K562 (cell line): Measurements from ENCODE around the gene IRF2BP1.

Experiments
- CTCF ChIP-seq, 3 experiments: IDR thresholded peaks in 2 of 3; conservative IDR thresholded peaks in 1 of 3; 2 replicates each; pipeline ENCODE4 v1.5.1; 2011 to 2012; ENCODE audit warnings: low read length in 3 of 3, mild to moderate bottlenecking in 3 of 3, control low read depth in 2 of 3, improper control_type of control experiment in 1 of 3, inconsistent platforms in 1 of 3, low read depth in 1 of 3, mixed read lengths in 1 of 3, moderate library complexity in 1 of 3; ENCODE audit not compliant: insufficient read depth in 2 of 3
- DNMT1 ChIP-seq: fragments of 450-650 bp; IDR thresholded peaks from 2 replicates; pipeline ENCODE4 v1.6.1; 2016; ENCODE audit warnings: antibody characterized with exemption, mild to moderate bottlenecking
- GMEB1 ChIP-seq: fragments of 250-450 bp; sonication (Bioruptor Pico); IDR thresholded peaks from 2 replicates; pipeline ENCODE4 v1.4.0; 2020; ENCODE audit warnings: mild to moderate bottlenecking
- HDAC6 ChIP-seq: IDR thresholded peaks from 2 replicates; pipeline ENCODE4 v1.6.1; 2012; ENCODE audit warnings: low read depth, mild to moderate bottlenecking, control low read depth, inconsistent platforms, low read length, moderate library complexity
- MCM5 ChIP-seq: fragments of 450-650 bp; IDR thresholded peaks from 2 replicates; pipeline ENCODE4 v1.6.1; 2016; ENCODE audit warnings: low read depth
- PHF20 ChIP-seq: fragments of 450-650 bp; IDR thresholded peaks from 2 replicates; pipeline ENCODE4 v1.6.1; 2018; ENCODE audit not compliant: partially characterized antibody
- SNRNP70 ChIP-seq: fragments of 200-400 bp; formaldehyde crosslinking; optimal IDR thresholded peaks from 2 replicates; pipeline ENCODE3; 2017; ENCODE audit warnings: low read depth, low read length
- SPI1 ChIP-seq: IDR thresholded peaks from 2 replicates; pipeline ENCODE4 v1.6.1; 2011; ENCODE audit warnings: low read depth, low read length, control low read depth, borderline replicate concordance
- TAF1 ChIP-seq: IDR thresholded peaks from 2 replicates; pipeline ENCODE4 v1.6.1; 2011; ENCODE audit warnings: mild to moderate bottlenecking, low read length, moderate library complexity; ENCODE audit not compliant: insufficient read depth, control insufficient read depth, severe bottlenecking; ENCODE audit errors: extremely low read depth
- ZBTB26 ChIP-seq: fragments of 450-650 bp; formaldehyde crosslinking; IDR thresholded peaks from 2 replicates; pipeline ENCODE4 v1.4.0; 2022; ENCODE audit warnings: missing genetic modification characterization
- ZBTB40 ChIP-seq, 2 experiments: fragments of 450-650 bp in 1 of 2; sonication (generic) in 1 of 2; formaldehyde crosslinking in 1 of 2; IDR thresholded peaks; 2 replicates each; pipeline versions ENCODE4 v1.7.1 to v1.9.0; 2016 to 2022; ENCODE audit warnings: inconsistent platforms in 1 of 2, mild to moderate bottlenecking in 1 of 2, missing genetic modification reagents in 1 of 2
- ZNF121 ChIP-seq: sonication (generic); formaldehyde crosslinking; conservative IDR thresholded peaks from 2 replicates; pipeline ENCODE4 v1.8.0; 2022; ENCODE audit warnings: missing genetic modification reagents
- ZNF175 ChIP-seq: fragments of 200-800 bp; sonication (Bioruptor generic); IDR thresholded peaks from 2 replicates; pipeline ENCODE4 v1.6.1; 2016; ENCODE audit warnings: low read depth, mild to moderate bottlenecking, missing genetic modification characterization, missing compliant biosample characterization
- ZNF780A ChIP-seq: fragments of 250-450 bp; sonication (Bioruptor Pico); IDR thresholded peaks from 2 replicates; pipeline ENCODE4 v1.5.0; 2021; ENCODE audit warnings: mild to moderate bottlenecking

GRCh38 chr19:45883586-45883880, 2.4 kb downstream of the IRF2BP1 start:
- TF ChIP-seq SPI1 = no peak
- TF ChIP-seq DNMT1 = no peak
- TF ChIP-seq TAF1 = no peak
- TF ChIP-seq MCM5 = no peak
- TF ChIP-seq ZBTB40 (IDR thresholded peaks at IDR 0.05) = no peak
- TF ChIP-seq ZBTB40 (CRISPR knock-in tag; IDR thresholded peaks at IDR 0.05) = no peak
- TF ChIP-seq GMEB1 (CRISPR knock-in tag) = no peak
- TF ChIP-seq ZNF121 (CRISPR knock-in tag) = no peak
- no peak for TF ChIP-seq ZNF780A (CRISPR knock-in tag)
- TF ChIP-seq ZNF175 (CRISPR knock-in tag) = no peak
- no peak for TF ChIP-seq CTCF (IDR thresholded peaks at IDR 0.05 in 2 of 3, conservative IDR thresholded peaks at IDR 0.05 in 1 of 3; ENCODE audit: insufficient read depth in 2 of 3, low read depth in 1 of 3, low read length in 3 of 3)
- TF ChIP-seq PHF20 = no peak
- no peak for TF ChIP-seq HDAC6
- TF ChIP-seq ZBTB26 (CRISPR knock-in tag) = no peak
- TF ChIP-seq SNRNP70 = no peak
